Mucosa of rectum (tissue), 2 donors: ENCODE results near the gene MYO7B.

Source experiments
- H3K27ac ChIP-seq, 2 donors: one replicate each; pipeline ENCODE4 v1.7.0; 2013; ENCODE audit warnings: inconsistent platforms in 2 of 2, low read depth in 2 of 2, low read length in 2 of 2
- H3K27me3 ChIP-seq, 2 donors: one replicate each; pipeline ENCODE4 v1.7.0; 2013; ENCODE audit warnings: low read length in 2 of 2; ENCODE audit not compliant: control insufficient read depth in 2 of 2, insufficient read depth in 2 of 2
- H3K36me3 ChIP-seq, 2 donors: one replicate each; pipeline ENCODE4 v1.7.0; 2013; ENCODE audit warnings: low read length in 2 of 2; ENCODE audit not compliant: control insufficient read depth in 2 of 2, insufficient read depth in 2 of 2
- H3K4me1 ChIP-seq, 2 donors: one replicate each; pipeline ENCODE4 v1.7.0; 2013; ENCODE audit warnings: low read length in 2 of 2, mild to moderate bottlenecking in 1 of 2; ENCODE audit not compliant: control insufficient read depth in 2 of 2, insufficient read depth in 2 of 2
- H3K4me3 ChIP-seq, 2 donors: one replicate each; pipeline ENCODE4 v1.7.0; 2013; ENCODE audit warnings: low read length in 2 of 2
- H3K9ac ChIP-seq, 2 donors: one replicate each; pipeline ENCODE4 v1.7.0; 2013; ENCODE audit warnings: low read length in 2 of 2, low read depth in 1 of 2, mild to moderate bottlenecking in 1 of 2
- H3K9me3 ChIP-seq, 2 donors: one replicate each; pipeline ENCODE4 v1.7.0; 2013; ENCODE audit warnings: low read length in 2 of 2; ENCODE audit not compliant: control insufficient read depth in 2 of 2
- donor health status: healthy.
- donor health status: Normal muscosa, but diverticular disease.

The MYO7B gene

GRCh38 chr2:127639111-127639474 is 103.6 kb downstream of the MYO7B start:
- Histone ChIP-seq H3K9ac (no peak overlapping the region), H3K9me3 (no peaks in the 10 kb centered on the region), H3K27me3 (no peaks in the 10 kb centered on the region), H3K4me3 (no peak overlapping the region), H3K4me1 (peaks cover 15 to 19% of the 10 kb centered on the region in 2 donors), H3K27ac (no peak overlapping the region), H3K36me3 (peaks cover 6 to 11% of the 10 kb centered on the region in 2 donors)

GRCh38 chr2:127640082-127641072 is 104.9 kb downstream of the MYO7B start:
- Histone ChIP-seq H3K4me1 (peaks cover 12 to 22% of the 10 kb centered on the region in 2 donors), H3K27ac (no peak overlapping the region), H3K36me3 (peaks cover 6% of the 10 kb centered on the region in 2 donors), H3K9me3 (no peaks in the 10 kb centered on the region), H3K4me3 (no peak overlapping the region), H3K9ac (no peak overlapping the region), H3K27me3 (no peaks in the 10 kb centered on the region)

DNA sequence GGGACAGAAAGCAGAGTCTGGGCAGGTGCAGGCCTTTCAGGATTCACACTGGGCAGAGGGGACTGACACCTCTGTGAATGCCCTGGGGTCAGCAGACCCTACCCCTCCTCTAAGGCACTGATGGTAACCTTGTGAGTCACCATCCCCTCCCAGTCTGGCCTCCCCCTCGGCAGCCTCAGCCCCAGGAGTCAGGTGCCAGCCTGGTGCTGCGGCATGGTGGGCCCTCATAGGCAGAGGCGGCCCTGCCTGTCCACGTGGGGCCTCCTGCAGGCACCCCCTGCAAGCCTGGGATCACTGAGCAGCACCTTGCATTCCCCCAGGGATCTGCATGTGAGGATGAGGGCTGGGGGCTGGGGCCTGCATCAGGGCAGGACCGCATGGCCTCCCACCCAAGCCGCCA is 105.7 kb downstream of the MYO7B start:
- no peaks in the 10 kb centered on the region for H3K27me3 ChIP-seq
- no peaks in the 10 kb centered on the region for H3K9me3 ChIP-seq
- no peak overlapping the region for H3K27ac ChIP-seq
- peaks cover 12 to 17% of the 10 kb centered on the region in 2 donors for H3K4me1 ChIP-seq
- H3K36me3 ChIP-seq: peaks cover 2 to 6% of the 10 kb centered on the region in 2 donors
- no peak overlapping the region for H3K4me3 ChIP-seq
- no peak overlapping the region for H3K9ac ChIP-seq

GRCh38 chr2:127641846-127642507 is 106.5 kb downstream of the MYO7B start:
- Histone ChIP-seq H3K27me3 (no peaks in the 10 kb centered on the region), H3K4me3 (no peak overlapping the region), H3K4me1 (peaks cover 6 to 9% of the 10 kb centered on the region in 2 donors), H3K27ac (no peak overlapping the region), H3K9ac (no peak overlapping the region), H3K36me3 (peaks cover 2 to 6% of the 10 kb centered on the region in 2 donors), H3K9me3 (no peaks in the 10 kb centered on the region)

DNA sequence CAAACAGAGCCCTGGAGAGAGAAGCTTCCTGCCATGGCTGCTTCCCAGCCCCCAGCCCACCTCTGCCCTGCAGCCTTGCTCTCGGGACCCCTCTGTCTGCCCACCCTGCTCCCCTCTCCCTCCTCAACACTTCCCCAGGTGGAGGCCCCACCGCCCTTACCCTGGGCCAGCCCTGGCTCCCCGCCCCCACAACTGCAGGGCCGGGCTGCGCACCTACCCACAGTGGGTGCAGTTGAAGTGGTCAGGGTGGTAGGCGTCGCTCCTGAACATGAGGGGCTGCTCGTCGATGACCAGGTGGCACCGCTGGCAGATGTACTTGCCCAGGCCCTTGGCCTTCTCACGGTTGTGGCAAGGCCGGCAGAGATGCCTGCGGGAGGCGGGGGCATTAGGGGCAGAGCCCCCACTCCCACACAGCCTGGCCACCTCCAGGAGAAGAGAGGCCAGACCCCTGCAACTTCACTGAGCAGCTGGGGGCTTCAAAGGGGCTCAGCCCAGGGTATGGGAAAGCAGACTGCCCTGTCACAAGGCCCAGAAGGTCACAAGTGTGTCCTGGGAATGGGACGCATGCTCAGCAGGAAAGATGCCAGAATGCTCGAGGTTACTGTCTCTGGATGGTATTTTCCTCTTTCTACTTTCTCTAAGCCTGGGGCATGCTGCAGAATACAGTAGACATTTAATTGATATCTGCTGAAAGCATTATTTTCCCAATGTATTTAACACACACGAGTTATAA is 107.4 kb downstream of the MYO7B start:
- Histone ChIP-seq H3K9me3 (no peaks in the 10 kb centered on the region), H3K9ac (no peak overlapping the region), H3K27ac (no peak overlapping the region), H3K4me1 (peaks cover 3 to 4% of the 10 kb centered on the region in 2 donors), H3K36me3 (peaks cover 0 to 6% of the 10 kb centered on the region in 2 donors), H3K4me3 (no peak overlapping the region), H3K27me3 (no peaks in the 10 kb centered on the region)

DNA sequence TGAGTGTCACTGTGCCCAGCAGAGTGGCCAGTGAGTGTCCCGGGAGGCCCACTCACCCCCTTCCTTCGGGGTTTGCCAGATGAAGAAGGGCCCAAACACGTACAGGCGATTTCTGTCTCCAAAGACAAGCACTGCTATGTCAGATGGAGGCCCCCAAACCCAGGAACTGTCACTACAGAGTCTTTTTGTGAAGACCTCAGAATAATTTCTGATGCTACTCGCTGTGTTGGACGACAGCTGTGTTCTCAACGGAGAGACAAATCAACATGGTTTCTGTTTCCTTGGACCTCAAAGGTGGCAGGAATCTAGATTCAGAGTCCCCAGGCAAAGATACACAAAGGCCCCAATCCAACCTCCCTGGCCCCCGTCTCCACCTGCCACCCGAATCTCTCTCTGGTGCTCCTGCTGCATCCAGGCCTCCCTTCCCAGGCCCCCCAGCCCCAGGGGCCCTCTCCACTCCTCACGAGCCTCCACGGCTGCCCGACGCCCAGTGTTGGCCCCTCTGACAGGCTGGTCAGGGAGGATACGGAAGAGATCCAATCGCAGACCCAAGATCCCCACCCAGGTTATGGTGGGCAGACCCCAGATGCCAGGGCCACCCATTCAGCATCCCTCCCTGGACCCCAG is 108.1 kb downstream of the MYO7B start:
- H3K4me1 ChIP-seq: peaks cover 0 to 4% of the 10 kb centered on the region in 2 donors
- no peak overlapping the region for H3K9ac ChIP-seq
- peaks cover 0 to 5% of the 10 kb centered on the region in 2 donors for H3K36me3 ChIP-seq
- no peaks in the 10 kb centered on the region for H3K9me3 ChIP-seq
- no peak overlapping the region for H3K4me3 ChIP-seq
- no peaks in the 10 kb centered on the region for H3K27me3 ChIP-seq
- H3K27ac ChIP-seq: no peak overlapping the region

GRCh38 chr2:127644066-127645025 is 108.9 kb downstream of the MYO7B start:
- H3K27me3 ChIP-seq: no peaks in the 10 kb centered on the region
- H3K9me3 ChIP-seq: no peaks in the 10 kb centered on the region
- H3K4me3 ChIP-seq: no peak overlapping the region
- no peaks in the 10 kb centered on the region for H3K36me3 ChIP-seq
- H3K27ac ChIP-seq: no peak overlapping the region
- peaks cover 3 to 4% of the 10 kb centered on the region in 2 donors for H3K4me1 ChIP-seq
- no peak overlapping the region for H3K9ac ChIP-seq

DNA sequence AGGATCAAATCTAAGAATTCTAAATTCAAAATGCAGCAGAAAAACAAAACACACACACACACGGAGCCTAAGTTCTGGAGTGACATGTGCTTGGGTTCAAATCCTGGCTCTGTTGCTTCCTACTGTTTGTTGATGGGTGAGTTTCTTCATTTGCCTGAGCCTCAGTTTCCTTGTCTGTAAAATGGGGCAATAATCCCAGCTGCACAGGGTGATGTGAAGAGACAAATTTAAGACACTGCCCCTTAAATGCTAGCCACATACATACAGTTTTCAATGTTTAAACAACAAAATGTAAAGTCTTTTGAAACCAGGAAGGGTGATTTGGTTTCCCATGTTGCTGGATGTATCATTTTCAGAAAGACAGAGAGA is 109.5 kb downstream of the MYO7B start:
- no peak overlapping the region for H3K27ac ChIP-seq
- H3K4me3 ChIP-seq: no peak overlapping the region
- no peaks in the 10 kb centered on the region for H3K27me3 ChIP-seq
- H3K9ac ChIP-seq: no peak overlapping the region
- H3K4me1 ChIP-seq: peaks cover 4 to 7% of the 10 kb centered on the region in 2 donors
- no peaks in the 10 kb centered on the region for H3K9me3 ChIP-seq
- no peaks in the 10 kb centered on the region for H3K36me3 ChIP-seq
